Vagina (tissue), 2 donors: Measurements from ENCODE around the gene ADAMTS18. TPM values are rescaled to one million over a fixed set of nuclear protein-coding genes. Genes with fewer than 3 reads are reported as not detected.
"Not testable (repeated sequence)": the region's sequence is repeated elsewhere in the genome, so short reads cannot be mapped to it uniquely, and the experiment has no call there.

Experiments used
- DNase-seq, 2 donors: peaks; one replicate each; pipeline ENCODE4 v3.0.0-alpha.2; 2017; ENCODE audit errors: extremely low spot score in 2 of 2
- H3K27ac ChIP-seq: fragments of 200-600 bp; sonication (generic); one replicate; pipeline ENCODE4 v1.5.1; 2019
- H3K27me3 ChIP-seq: fragments of 200-600 bp; sonication (generic); one replicate; pipeline ENCODE4 v1.5.1; 2019
- H3K36me3 ChIP-seq, 2 donors: fragments of 200-600 bp; sonication (generic); one replicate each; pipeline ENCODE4 v1.5.1; 2017 to 2019
- H3K4me1 ChIP-seq: fragments of 200-600 bp; sonication (generic); one replicate; pipeline ENCODE4 v1.5.1; 2019
- H3K4me3 ChIP-seq, 2 donors: fragments of 200-600 bp; sonication (generic); 1 replicate in 1 of 2; 2 replicates in 1 of 2; pipeline ENCODE4 v1.5.1; 2016 to 2019
- H3K9me3 ChIP-seq: fragments of 200-600 bp; sonication (generic); one replicate; pipeline ENCODE4 v1.5.1; 2019
- CTCF ChIP-seq, 3 experiments: fragments of 450-650 bp in 2 of 3; fragments of 200-600 bp in 1 of 3; sonication (generic) in 1 of 3; IDR thresholded peaks; one replicate each; pipeline ENCODE4 v1.5.1; 2017 to 2019; ENCODE audit warnings: antibody characterized with exemption in 3 of 3, mild to moderate bottlenecking in 2 of 3, moderate library complexity in 2 of 3
- POLR2A ChIP-seq, 2 donors: fragments of 450-650 bp; IDR thresholded peaks; one replicate each; pipeline ENCODE4 v1.6.1; 2017; ENCODE audit warnings: antibody characterized with exemption in 2 of 2, mild to moderate bottlenecking in 2 of 2, moderate library complexity in 2 of 2
- POLR2AphosphoS5 ChIP-seq, 2 donors: sonication (generic); formaldehyde crosslinking; IDR thresholded peaks; one replicate each; pipeline ENCODE4 v1.9.0; 2017; ENCODE audit warnings: antibody characterized with exemption in 2 of 2, mild to moderate bottlenecking in 2 of 2, low read depth in 1 of 2; ENCODE audit not compliant: insufficient read depth in 1 of 2
- intact Hi-C: fragments of 100-400 bp; cut with DNase I; formaldehyde crosslinking; loops from one replicate; pipeline ENCODE4 v1.15.1; 2023
- total RNA-seq: library from RNA; depleted of rRNA; stranded (reverse); fragments of >200 nt; gene quantifications from one replicate; pipeline ENCODE4 v1.2.3, GENCODE V29; 2016

ADAMTS18 gene
- total RNA-seq, 1 donor from 2014 or later = 0.25 TPM

DNA sequence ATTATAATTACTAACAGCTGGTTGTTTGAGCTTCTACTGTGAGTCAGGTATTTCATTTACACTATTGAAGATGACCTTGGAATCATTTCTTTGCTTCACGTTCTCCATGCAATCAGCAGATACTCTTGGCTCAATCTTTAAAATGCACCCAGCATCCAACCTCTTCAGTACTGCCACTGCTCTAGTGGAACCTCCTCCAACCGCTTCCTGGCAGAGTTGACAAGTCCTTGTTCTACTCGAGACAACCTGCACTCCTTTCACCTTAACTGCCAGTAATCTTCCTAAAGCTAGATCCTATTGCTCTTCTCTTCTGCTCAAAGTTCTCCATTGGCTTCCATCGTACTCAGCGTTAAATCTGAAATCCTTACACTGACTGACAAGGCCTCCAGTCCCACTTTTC, 149.2 kb downstream of the ADAMTS18 start:
- Histone ChIP-seq H3K36me3 (no peaks in the 10 kb centered on the region), H3K4me1 (no peaks in the 10 kb centered on the region), H3K27ac (no peak overlapping the region), H3K27me3 (no peaks in the 10 kb centered on the region), H3K4me3 (no peak overlapping the region), H3K9me3 (no peaks in the 10 kb centered on the region)
- no peak for DNase-seq
- TF ChIP-seq POLR2A (IDR thresholded peaks at IDR 0.05) = no peak
- TF ChIP-seq POLR2AphosphoS5 (IDR thresholded peaks at IDR 0.05; ENCODE audit: insufficient read depth in 1 of 2, low read depth in 1 of 2) = no peak
- TF ChIP-seq CTCF (IDR thresholded peaks at IDR 0.05) = no peak
- intact Hi-C loops = no loop called here

DNA sequence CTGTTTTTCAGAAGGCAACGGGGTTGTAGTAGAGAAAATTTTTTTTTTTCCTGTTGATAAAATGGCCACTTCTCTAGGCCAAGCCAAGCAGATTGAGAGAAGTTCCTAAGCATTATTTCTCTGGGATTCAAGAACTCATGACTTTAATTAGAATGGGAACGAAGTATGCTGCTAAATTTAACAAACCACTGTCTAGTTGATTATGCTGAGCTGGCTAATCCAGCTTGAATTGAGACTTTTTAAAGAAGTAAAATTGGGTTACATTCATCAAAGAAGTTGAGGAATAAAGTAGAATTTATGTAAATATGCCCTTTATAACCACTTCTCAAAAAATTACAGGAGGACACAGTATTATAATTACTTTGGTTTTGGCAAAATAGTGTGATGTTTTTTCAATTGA, 152.5 kb downstream of the ADAMTS18 start:
- Histone ChIP-seq H3K9me3 (no peaks in the 10 kb centered on the region), H3K27me3 (no peaks in the 10 kb centered on the region), H3K27ac (no peak overlapping the region), H3K4me1 (no peaks in the 10 kb centered on the region), H3K36me3 (no peaks in the 10 kb centered on the region), H3K4me3 (no peak overlapping the region)
- intact Hi-C loops = no loop called here
- no peak for DNase-seq
- no peak for TF ChIP-seq CTCF (IDR thresholded peaks at IDR 0.05)
- no peak for TF ChIP-seq POLR2AphosphoS5 (IDR thresholded peaks at IDR 0.05; ENCODE audit: insufficient read depth in 1 of 2, low read depth in 1 of 2)
- TF ChIP-seq POLR2A (IDR thresholded peaks at IDR 0.05) = no peak

GRCh38 chr16:77279316-77279715, 155.5 kb downstream of the ADAMTS18 start:
- DNase-seq, H3K27ac ChIP-seq, H3K27me3 ChIP-seq, H3K36me3 ChIP-seq, H3K4me3 ChIP-seq, intact Hi-C loops, H3K9me3 ChIP-seq, H3K4me1 ChIP-seq: not testable (repeated sequence)

DNA sequence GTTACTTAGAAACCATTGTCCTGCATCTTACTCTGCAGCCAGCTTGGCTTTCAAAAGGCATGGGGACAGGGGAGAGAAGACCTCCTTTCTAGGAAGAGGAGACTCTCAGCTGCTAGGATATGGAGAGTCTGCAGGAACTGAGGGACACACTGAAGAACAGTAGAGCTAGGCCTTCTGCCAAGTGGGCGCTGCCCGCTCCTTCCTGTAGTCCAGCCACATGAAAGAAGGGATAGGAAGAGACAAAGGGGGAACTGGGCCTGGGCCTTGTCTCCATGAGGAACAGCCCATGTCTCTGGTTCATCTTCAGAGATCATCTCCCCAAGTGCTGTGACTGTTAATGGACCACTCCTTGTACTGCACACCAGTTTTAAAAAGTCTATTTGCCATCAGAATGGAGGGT, 157.3 kb downstream of the ADAMTS18 start:
- H3K9me3 ChIP-seq = no peaks in the 10 kb centered on the region
- H3K36me3 ChIP-seq = no peaks in the 10 kb centered on the region
- no peaks in the 10 kb centered on the region for H3K4me1 ChIP-seq
- DNase-seq = no peak
- H3K4me3 ChIP-seq = no peak overlapping the region
- no peaks in the 10 kb centered on the region for H3K27me3 ChIP-seq
- intact Hi-C loops = no loop called here
- TF ChIP-seq CTCF (IDR thresholded peaks at IDR 0.05) = no peak
- no peak for TF ChIP-seq POLR2A (IDR thresholded peaks at IDR 0.05)
- TF ChIP-seq POLR2AphosphoS5 (IDR thresholded peaks at IDR 0.05; ENCODE audit: insufficient read depth in 1 of 2, low read depth in 1 of 2) = no peak
- H3K27ac ChIP-seq = no peak overlapping the region

- Histone ChIP-seq H3K36me3 (no peaks in the 10 kb centered on the region), H3K27me3 (no peaks in the 10 kb centered on the region)
- intact Hi-C loops = no loop called here
These were observed 157.7 kb downstream of the ADAMTS18 start for GRCh38 chr16:77277141-77277540.

More at GRCh38 chr16:77277141-77277540, 157.7 kb downstream of the ADAMTS18 start:
- no peaks in the 10 kb centered on the region for H3K4me1 ChIP-seq
- no peak for TF ChIP-seq POLR2AphosphoS5 (IDR thresholded peaks at IDR 0.05; ENCODE audit: insufficient read depth in 1 of 2, low read depth in 1 of 2)
- no peak for TF ChIP-seq CTCF (IDR thresholded peaks at IDR 0.05)
- no peak for TF ChIP-seq POLR2A (IDR thresholded peaks at IDR 0.05)
- no peak overlapping the region for H3K27ac ChIP-seq
- no peak overlapping the region for H3K4me3 ChIP-seq
- DNase-seq = no peak
- H3K9me3 ChIP-seq = no peaks in the 10 kb centered on the region
